HL-60/S4 (cell line): ENCODE data around the gene SPECC1L.

Source experiments
- in situ Hi-C: fragments of 300-500 bp; cut with MboI; formaldehyde crosslinking; loops from 2 replicates; pipeline ENCODE4 v1.14.3; 2022; ENCODE audit warnings: low sequenced_read_pairs

Gene SPECC1L

GRCh38 chr22:24392218-24392931 lies 121.7 kb downstream of the SPECC1L start:
- in situ Hi-C loops = no loop called here

- in situ Hi-C loops = no loop called here
Observed at GRCh38 chr22:24393012-24393559, 122.5 kb downstream of the SPECC1L start.

- in situ Hi-C loops = no loop called here
Observed at GRCh38 chr22:24393848-24394247, 123.2 kb downstream of the SPECC1L start.

- in situ Hi-C loops = no loop called here
Observed at GRCh38 chr22:24394254-24394653, 123.6 kb downstream of the SPECC1L start.

DNA sequence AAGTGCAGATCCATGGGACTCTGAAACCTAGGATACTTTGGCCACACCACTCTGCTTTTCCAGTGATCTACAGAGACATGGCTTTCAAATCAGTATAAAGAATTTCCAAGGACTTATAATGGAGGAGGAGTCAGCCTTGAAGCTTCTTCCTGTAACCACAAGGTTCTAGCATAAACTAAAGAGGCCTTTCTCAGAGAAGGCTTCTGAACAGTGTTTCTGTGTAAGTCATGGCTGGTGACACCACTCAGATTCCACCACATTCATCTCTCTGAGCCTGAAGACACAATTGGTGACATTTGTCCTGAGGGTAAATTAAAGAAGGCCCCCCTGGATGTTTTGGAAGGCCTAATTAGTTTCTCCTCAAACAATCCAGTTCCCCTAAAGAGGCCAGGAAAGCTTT lies 127.8 kb downstream of the SPECC1L start:
- in situ Hi-C loops = no loop called here

GRCh38 chr22:24400034-24400725 lies 129.5 kb downstream of the SPECC1L start:
- in situ Hi-C loops = no loop called here

DNA sequence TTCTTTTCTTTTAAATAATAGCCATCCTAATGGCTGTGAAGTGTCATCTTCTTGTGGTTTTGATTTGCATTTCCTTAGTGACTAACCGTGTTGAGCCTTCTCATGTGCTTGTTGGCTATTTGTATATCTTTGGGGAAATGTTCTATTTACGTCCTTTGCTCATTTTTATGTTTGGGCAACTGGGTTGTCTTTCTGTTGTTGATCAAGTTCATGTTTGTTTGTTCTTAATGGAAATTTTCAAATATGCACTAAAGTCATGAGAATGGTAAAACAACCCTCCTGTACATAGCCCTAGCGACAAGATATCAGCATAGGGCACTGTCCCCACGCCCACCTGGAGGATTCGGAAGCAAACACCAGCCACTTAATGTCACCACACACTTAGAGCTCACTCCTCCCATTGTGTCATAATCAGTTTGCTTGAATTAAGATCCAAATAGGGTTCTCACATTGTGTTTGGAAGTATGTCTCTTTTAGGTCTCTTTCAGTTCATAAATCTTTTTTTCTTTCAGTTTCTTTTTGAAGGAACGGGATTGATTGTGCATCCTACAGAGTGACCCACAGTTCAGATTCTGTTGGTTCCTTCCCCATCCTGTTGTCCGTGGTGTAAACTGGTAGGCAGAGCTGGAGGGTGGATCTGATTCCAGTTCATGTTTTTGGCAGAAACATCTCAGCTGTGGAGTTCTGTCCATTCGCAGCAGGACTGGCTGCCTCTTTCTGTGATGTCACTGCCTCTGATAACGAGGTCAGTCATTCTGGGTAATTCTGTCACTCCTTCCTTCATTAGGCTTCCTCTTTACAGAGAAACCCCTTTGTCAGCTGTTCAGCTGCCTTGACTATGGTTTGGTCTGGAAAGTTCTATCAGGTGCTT lies 130.3 kb downstream of the SPECC1L start:
- in situ Hi-C loops = no loop called here

- in situ Hi-C loops = no loop called here
Observed at GRCh38 chr22:24401931-24402367, 131.3 kb downstream of the SPECC1L start.

- in situ Hi-C loops = no loop called here
Observed at GRCh38 chr22:24402460-24403192, 132.0 kb downstream of the SPECC1L start.

GRCh38 chr22:24403346-24403745 lies 132.7 kb downstream of the SPECC1L start:
- in situ Hi-C loops = no loop called here

DNA sequence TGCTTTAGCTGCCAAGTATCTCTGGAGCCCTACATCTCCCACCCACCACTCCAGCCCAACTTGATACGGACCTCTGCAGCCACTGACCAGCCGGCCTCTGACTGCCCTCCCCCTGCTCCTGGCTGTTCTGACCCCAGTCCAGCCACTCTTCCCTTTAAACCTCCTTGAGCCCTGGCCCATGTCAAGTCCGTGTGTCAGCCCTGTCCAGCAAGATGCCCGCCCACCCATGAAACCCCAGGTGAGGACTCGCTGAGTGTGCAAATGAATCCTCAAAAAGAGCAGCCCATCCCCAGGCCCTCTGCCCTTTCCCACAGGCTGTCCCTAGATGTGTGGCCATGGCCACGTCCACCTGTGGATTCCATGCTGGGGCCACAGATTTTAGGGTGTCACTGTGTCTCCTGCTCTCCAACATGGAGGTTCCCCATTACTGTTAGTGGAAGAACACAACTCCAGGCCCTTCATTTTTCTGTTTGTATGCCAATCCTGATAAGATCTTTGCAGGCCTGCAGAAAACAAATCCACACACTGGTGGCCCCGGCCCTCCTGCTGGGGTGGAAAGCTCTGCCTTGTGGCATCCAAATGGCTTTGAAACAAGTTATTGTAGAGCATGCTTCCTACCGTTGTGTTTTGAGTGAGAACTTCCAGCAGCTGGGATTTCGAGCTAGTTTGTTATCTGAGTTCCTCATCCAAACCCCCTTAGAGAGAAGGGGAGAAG lies 134.1 kb downstream of the SPECC1L start:
- in situ Hi-C loops = no loop called here

- in situ Hi-C loops = no loop called here
Observed at GRCh38 chr22:24405631-24406321, 135.1 kb downstream of the SPECC1L start.

DNA sequence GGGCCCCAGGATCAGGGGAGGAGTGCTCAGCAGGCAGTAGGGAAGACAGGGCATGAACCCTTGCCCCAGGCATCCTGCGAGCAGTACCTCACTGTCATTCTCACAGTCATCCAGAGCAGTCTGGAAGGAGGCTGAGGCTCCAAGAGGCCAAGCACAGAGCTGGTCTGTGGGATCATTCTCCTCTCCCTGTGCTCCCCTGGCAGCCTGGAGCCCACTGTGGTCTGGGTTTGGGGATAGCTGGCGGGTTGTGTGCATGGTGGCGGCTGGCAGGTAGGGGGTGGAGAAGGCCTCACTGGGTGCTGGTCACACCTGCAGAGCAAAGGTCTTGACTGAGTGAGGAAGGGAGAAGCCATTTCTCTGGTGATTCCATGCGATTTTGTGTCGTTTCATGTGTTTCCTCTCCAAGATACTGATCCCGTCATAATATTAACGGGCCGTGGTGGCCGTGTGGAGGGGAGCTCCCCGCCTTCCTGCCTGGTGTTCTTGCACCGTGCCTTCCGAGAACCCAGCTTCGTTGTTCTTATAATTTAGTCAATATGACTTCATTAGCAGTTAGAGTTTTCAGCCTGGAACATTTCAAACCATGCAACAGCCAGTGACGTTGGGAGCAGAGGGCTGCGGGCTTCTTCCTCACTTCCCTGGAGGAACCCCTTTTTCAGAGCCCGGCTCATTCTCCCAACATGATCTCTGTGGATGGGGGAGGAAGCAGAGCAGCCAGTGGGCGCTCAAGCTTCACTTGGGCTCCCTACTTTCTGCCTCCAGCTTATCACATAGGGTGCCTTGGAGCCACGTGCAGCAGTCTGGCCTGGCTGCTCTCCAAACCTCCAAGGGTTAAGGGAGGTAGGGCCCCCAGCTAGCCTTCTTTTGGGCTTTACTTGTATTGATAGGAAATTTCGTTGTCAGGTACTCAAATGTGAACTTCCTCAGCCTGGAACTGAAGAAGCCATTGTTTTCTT lies 136.0 kb downstream of the SPECC1L start:
- in situ Hi-C loops = no loop called here

DNA sequence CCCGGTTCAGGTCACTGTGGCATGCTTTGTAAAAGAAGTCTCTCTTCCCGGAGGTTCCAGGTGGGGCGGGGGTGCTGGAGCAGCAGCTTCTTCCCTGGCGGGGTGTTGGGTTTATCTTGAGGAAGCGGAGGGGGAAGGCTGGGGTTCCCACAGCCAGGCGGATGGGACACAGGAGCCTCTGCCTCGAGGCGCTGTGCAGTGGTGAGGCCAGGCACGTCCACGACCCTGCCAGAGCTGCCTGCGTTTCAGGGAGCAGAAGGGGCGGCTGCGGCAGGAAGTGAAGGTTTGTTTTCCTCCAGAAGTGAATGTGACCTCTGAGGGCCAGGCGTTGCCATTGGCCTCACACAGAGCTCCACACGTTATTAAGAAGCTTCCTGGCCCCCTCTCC lies 136.6 kb downstream of the SPECC1L start:
- in situ Hi-C loops = no loop called here

GRCh38 chr22:24407884-24408283 lies 137.3 kb downstream of the SPECC1L start:
- in situ Hi-C loops = no loop called here

DNA sequence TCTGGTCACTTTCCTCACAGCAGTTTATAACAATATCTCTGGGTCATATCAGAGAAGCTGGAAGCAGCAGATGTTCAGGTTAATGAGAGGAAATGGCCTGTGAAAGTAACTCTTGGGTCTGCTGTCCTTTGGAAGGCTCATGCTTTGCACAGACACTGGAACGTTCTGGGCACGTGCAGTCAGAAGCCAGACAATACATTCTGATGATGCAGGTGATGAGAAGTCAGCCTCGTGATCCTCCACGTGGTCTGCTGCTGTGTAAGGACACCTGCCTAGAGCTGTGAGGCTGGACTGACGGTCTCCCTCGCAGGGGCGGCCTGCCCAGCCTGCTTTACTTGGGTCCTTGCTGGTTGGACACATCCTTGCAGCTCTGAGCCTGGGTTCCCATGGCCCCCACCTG lies 138.0 kb downstream of the SPECC1L start:
- in situ Hi-C loops = no loop called here

DNA sequence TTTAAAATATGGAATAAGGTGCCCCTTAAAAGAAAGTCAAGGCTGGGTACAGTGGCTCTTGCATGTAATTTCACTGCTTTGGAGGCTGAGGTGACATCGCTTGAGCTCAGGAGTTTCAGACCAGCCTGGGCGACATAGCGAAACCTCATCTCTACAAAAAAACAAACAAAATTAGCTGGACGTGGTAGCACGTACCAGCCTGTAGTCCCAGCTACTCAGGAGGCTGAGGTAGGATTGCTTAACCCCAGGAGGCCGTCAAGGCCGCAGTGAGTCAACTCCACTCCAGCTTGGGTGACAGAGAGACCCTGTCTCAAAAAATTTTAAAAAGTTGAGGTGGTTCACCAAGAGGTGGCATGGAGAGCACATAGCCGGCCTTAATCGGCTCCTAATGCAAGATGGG lies 139.1 kb downstream of the SPECC1L start:
- in situ Hi-C loops = loop anchor here (10.0 kb wide), 1 partner anchor 65 kb away; no protein-coding TSS in a partner anchor
